Kidney (tissue), 14 donors: ENCODE measurements around the gene CNOT2. TPM values are rescaled to one million over a fixed set of nuclear protein-coding genes. Genes with fewer than 3 reads are reported as not detected.
A peak's percentile ranks its signal among the peaks of the same experiment; 100 is the strongest.

Experiments
- DNase-seq, 5 donors: peaks; one replicate each; pipeline ENCODE4 v3.0.0-alpha.2; 2013 to 2020
- FAIRE-seq: peaks from 2 replicates; lab custom pipeline; 2012; peaks lifted over from hg19 to GRCh38; lab: Jason Lieb, UNC
- H3K27ac ChIP-seq, 2 donors: one replicate each; pipeline ENCODE4 v1.7.0; 2013; ENCODE audit warnings: low read depth in 2 of 2, low read length in 2 of 2, inconsistent platforms in 1 of 2
- H3K27me3 ChIP-seq: one replicate; pipeline ENCODE4 v1.7.1; 2013; ENCODE audit warnings: low read length, inconsistent platforms; ENCODE audit not compliant: control insufficient read depth, insufficient read depth
- H3K36me3 ChIP-seq, 3 donors: one replicate each; pipeline versions ENCODE4 v1.7.0 to v1.7.1; 2013; ENCODE audit warnings: low read length in 3 of 3, control low read depth in 1 of 3, inconsistent platforms in 1 of 3; ENCODE audit not compliant: insufficient read depth in 3 of 3, control insufficient read depth in 2 of 3
- H3K4me1 ChIP-seq, 3 donors: one replicate each; pipeline versions ENCODE4 v1.7.0 to v1.7.1; 2013; ENCODE audit warnings: low read length in 3 of 3, inconsistent platforms in 1 of 3, low read depth in 1 of 3; ENCODE audit not compliant: control insufficient read depth in 2 of 3, insufficient read depth in 2 of 3
- H3K4me3 ChIP-seq, 3 donors: one replicate each; pipeline versions ENCODE4 v1.7.0 to v1.8.1; 2013; ENCODE audit warnings: low read length in 3 of 3, control low read depth in 1 of 3, inconsistent platforms in 1 of 3
- H3K9ac ChIP-seq, 3 donors: one replicate each; pipeline versions ENCODE4 v1.7.0 to v1.7.1; 2013; ENCODE audit warnings: low read length in 3 of 3, control low read depth in 1 of 3, inconsistent platforms in 1 of 3
- H3K9me3 ChIP-seq, 3 donors: one replicate each; pipeline versions ENCODE4 v1.7.0 to v1.7.1; 2013; ENCODE audit warnings: low read length in 3 of 3, control low read depth in 1 of 3, inconsistent platforms in 1 of 3; ENCODE audit not compliant: control insufficient read depth in 2 of 3, insufficient read depth in 1 of 3
- intact Hi-C: fragments of 100-400 bp; cut with DNase I; formaldehyde crosslinking; loops from one replicate; pipeline ENCODE4 v1.11.1; 2022
- polyA plus RNA-seq: library from polyadenylated mRNA; stranded (reverse); fragments of 350-450 nt; fragmentation: Illumina TruSeq; extraction: RNeasy Lipid Tissue Mini Kit (QIAGEN cat#74804); gene quantifications from one replicate; pipeline ENCODE4 v1.2.3, GENCODE V29; 2014; ENCODE audit warnings: low read depth, low replicate concordance; ENCODE audit not compliant: insufficient read depth
- total RNA-seq: library from RNA; stranded (reverse); fragmentation: NEBNext Ultra II Directional; extraction: Animal tissue kit (Norgen Biotek cat#: 25700); gene quantifications from one replicate; pipeline ENCODE4 v1.2.1, GENCODE V29; 2021
- TF ChIP-seq, protein P1 (sequence below): IDR thresholded peaks from 3 replicates; pipeline ENCODE4 v1.5.1; 2012; ENCODE audit warnings: mild to moderate bottlenecking, moderate library complexity, borderline replicate concordance; ENCODE audit not compliant: insufficient read depth; ENCODE audit errors: extremely low read depth
- donor health status: control.
- donor health status: control.
- donor health status: control.
- donor health status: control.
- donor health status: control.
- donor health status: DM: yes; HTN: yes; CAD: no.
- donor health status: Normal renal cell carcinoma (clear cell type).

CNOT2 gene
- total and polyA plus RNA-seq, 2 donors from 2014 or later, result 21.0 to 68.8 TPM

DNA sequence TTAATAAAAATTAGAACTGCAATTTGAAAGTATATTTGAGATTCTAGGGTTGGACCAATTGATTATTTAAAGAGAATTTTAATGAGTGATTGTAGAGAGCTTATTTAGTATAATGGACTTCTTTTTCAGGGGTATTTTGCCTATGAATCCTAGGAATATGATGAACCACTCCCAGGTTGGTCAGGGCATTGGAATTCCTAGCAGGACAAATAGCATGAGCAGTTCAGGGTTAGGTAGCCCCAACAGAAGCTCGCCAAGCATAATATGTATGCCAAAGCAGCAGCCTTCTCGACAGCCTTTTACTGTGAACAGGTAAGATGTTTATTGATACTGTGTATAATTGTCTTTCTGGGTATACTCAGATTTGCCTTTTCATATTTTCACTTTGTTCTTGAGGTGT lies 86.9 kb downstream of the CNOT2 start:
- Histone ChIP-seq H3K9me3 (no peaks in the 10 kb centered on the region), H3K27ac (no peak overlapping the region), H3K4me3 (no peak overlapping the region), H3K4me1 (no peaks in the 10 kb centered on the region), H3K9ac (no peak overlapping the region), H3K27me3 (no peaks in the 10 kb centered on the region), H3K36me3 (no peaks in the 10 kb centered on the region)
- TF ChIP-seq, protein P1, sequence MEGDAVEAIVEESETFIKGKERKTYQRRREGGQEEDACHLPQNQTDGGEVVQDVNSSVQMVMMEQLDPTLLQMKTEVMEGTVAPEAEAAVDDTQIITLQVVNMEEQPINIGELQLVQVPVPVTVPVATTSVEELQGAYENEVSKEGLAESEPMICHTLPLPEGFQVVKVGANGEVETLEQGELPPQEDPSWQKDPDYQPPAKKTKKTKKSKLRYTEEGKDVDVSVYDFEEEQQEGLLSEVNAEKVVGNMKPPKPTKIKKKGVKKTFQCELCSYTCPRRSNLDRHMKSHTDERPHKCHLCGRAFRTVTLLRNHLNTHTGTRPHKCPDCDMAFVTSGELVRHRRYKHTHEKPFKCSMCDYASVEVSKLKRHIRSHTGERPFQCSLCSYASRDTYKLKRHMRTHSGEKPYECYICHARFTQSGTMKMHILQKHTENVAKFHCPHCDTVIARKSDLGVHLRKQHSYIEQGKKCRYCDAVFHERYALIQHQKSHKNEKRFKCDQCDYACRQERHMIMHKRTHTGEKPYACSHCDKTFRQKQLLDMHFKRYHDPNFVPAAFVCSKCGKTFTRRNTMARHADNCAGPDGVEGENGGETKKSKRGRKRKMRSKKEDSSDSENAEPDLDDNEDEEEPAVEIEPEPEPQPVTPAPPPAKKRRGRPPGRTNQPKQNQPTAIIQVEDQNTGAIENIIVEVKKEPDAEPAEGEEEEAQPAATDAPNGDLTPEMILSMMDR, result no peak
- intact Hi-C loops, result no loop called here
- peak; percentile 11 for FAIRE-seq
- no peak for DNase-seq

DNA sequence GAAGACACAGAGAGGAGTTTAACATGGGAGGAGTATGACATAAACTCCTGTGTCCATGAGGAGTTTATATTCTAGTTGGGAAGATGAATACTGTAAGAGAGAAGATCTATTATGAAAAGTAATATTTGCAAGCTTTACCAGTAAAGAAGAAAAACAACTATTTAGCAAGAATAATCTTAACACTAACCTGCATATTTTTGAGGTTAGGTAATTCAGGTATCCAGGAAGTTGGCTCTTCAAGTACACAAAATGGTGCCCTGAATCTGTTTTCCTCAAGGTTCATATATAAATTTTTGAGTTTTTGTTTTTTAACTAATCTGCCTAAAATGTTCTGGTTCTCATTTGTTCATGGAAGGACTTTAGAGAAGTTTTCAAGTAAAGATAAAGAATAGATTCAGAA lies 89.0 kb downstream of the CNOT2 start:
- Histone ChIP-seq H3K4me3 (no peak overlapping the region), H3K4me1 (no peaks in the 10 kb centered on the region), H3K9me3 (no peaks in the 10 kb centered on the region), H3K9ac (no peak overlapping the region), H3K27ac (no peak overlapping the region), H3K36me3 (peaks cover 0 to 3% (median 0%) of the 10 kb centered on the region in 3 donors), H3K27me3 (no peaks in the 10 kb centered on the region)
- intact Hi-C loops, result no loop called here
- TF ChIP-seq, protein P1, result no peak
- DNase-seq (no peak), FAIRE-seq (no peak)

DNA sequence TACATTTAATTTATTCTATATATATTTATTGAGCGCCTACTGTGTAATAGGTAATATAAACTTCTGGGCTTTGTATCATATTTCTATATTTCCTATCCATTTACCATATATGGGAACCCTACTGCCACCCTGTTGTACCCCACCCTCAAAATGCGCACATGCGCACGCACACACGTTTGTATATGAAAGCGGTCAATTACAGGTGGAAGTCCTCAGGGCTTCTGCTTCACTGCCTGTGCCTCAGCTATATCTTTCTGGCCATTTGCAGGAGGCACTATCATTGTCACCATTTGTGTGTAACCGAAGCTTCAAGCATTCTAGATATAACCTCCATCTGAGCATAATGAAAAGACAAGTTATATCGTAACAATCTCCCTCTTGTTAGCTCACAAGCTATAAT lies 91.5 kb downstream of the CNOT2 start:
- Histone ChIP-seq H3K9me3 (no peaks in the 10 kb centered on the region), H3K27ac (no peak overlapping the region), H3K36me3 (peaks cover 5 to 16% (median 6%) of the 10 kb centered on the region in 3 donors), H3K9ac (no peak overlapping the region), H3K4me1 (no peaks in the 10 kb centered on the region), H3K27me3 (no peaks in the 10 kb centered on the region), H3K4me3 (no peak overlapping the region)
- intact Hi-C loops, result no loop called here
- TF ChIP-seq, protein P1, result no peak
- FAIRE-seq, result no peak
- no peak for DNase-seq

DNA sequence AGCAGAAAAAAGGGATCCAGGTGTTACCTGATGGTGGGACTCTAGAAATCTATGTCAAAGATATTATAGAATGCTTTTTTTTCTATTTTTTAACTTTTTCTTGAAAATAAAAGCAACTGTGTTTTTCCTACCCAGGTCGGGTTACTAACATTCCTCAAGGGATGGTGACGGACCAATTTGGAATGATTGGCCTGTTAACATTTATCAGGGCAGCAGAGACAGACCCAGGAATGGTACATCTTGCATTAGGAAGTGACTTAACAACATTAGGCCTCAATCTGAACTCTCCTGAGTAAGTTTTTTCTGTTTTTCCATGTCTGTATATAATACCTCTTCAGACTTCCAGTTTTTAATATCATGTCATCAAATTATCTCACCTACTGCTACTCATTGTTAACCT lies 95.3 kb downstream of the CNOT2 start:
- H3K27me3 ChIP-seq, result no peaks in the 10 kb centered on the region
- H3K36me3 ChIP-seq, result peaks cover 13 to 34% (median 18%) of the 10 kb centered on the region in 3 donors
- intact Hi-C loops, result no loop called here
- FAIRE-seq, result no peak
- H3K9me3 ChIP-seq, result no peaks in the 10 kb centered on the region
- TF ChIP-seq, protein P1, result no peak
- H3K4me3 ChIP-seq, result no peak overlapping the region
- no peaks in the 10 kb centered on the region for H3K4me1 ChIP-seq
- H3K9ac ChIP-seq, result no peak overlapping the region
- no peak for DNase-seq
- H3K27ac ChIP-seq, result no peak overlapping the region
